Hematopoietic multipotent progenitor cell treated with erythropoietin and hydrocortisone succinate and interleukin-3 and kit ligand, for 4 days (in vitro differentiated cells): ENCODE results near the gene C19orf47.

Experiments used
- DNase-seq: peaks from one replicate; pipeline ENCODE4 v3.0.0-alpha.2; 2015

C19orf47 gene

GRCh38 chr19:40280608-40281221, 67.5 kb downstream of the C19orf47 start:
- DNase-seq: no peak

GRCh38 chr19:40279761-40280607, 68.2 kb downstream of the C19orf47 start:
- DNase-seq: peak; percentile 69

GRCh38 chr19:40279120-40279551, 69.1 kb downstream of the C19orf47 start:
- peak; percentile 62 for DNase-seq

GRCh38 chr19:40278361-40279035, 69.7 kb downstream of the C19orf47 start:
- no peak for DNase-seq

GRCh38 chr19:40277356-40278059, 70.7 kb downstream of the C19orf47 start:
- no peak for DNase-seq

GRCh38 chr19:40274585-40275544, 73.3 kb downstream of the C19orf47 start:
- peak; percentile 71 for DNase-seq

- no peak for DNase-seq
Observed at GRCh38 chr19:40273469-40274360, 74.5 kb downstream of the C19orf47 start.

GRCh38 chr19:40272261-40272660, 75.9 kb downstream of the C19orf47 start:
- DNase-seq: no peak

GRCh38 chr19:40271706-40272105, 76.5 kb downstream of the C19orf47 start:
- DNase-seq: no peak

- DNase-seq: no peak
Observed at GRCh38 chr19:40270362-40271089, 77.7 kb downstream of the C19orf47 start.
